Mucosa of stomach (tissue), 1 donor: ENCODE results near the gene ABCA12.
"Not testable (repeated sequence)": the region's sequence is repeated elsewhere in the genome, so short reads cannot be mapped to it uniquely, and the experiment has no call there.

Source experiments
- H3K27me3 ChIP-seq: one replicate; pipeline ENCODE4 v1.7.0; 2013; ENCODE audit warnings: mild to moderate bottlenecking, low read length; ENCODE audit not compliant: control insufficient read depth, insufficient read depth
- H3K36me3 ChIP-seq: one replicate; pipeline ENCODE4 v1.7.0; 2013; ENCODE audit warnings: low read length; ENCODE audit not compliant: control insufficient read depth, insufficient read depth
- H3K4me1 ChIP-seq: one replicate; pipeline ENCODE4 v1.7.0; 2013; ENCODE audit warnings: mild to moderate bottlenecking, low read length; ENCODE audit not compliant: control insufficient read depth, insufficient read depth
- H3K4me3 ChIP-seq: one replicate; pipeline ENCODE4 v1.7.0; 2013; ENCODE audit warnings: low read length
- H3K9ac ChIP-seq: one replicate; pipeline ENCODE4 v1.7.0; 2013; ENCODE audit warnings: mild to moderate bottlenecking, low read length, moderate library complexity
- H3K9me3 ChIP-seq: one replicate; pipeline ENCODE4 v1.7.0; 2013; ENCODE audit warnings: mild to moderate bottlenecking, low read length, moderate library complexity; ENCODE audit not compliant: control insufficient read depth
- donor health status: Pancreatic carcinoma.

ABCA12 gene

GRCh38 chr2:215138479-215138878, at the start of gene ABCA12:
ABCA12 (minus strand) TSS chr2:215138626; CDS start chr2:215138208, 418 bp downstream.
- H3K4me1 ChIP-seq: peaks cover 14% of the 10 kb centered on the region
- H3K4me3 ChIP-seq: no peak within 1 kb of the TSS
- no peak within 1 kb of the TSS for H3K9ac ChIP-seq
- H3K36me3 ChIP-seq: no peaks in the 10 kb centered on the region
- H3K9me3 ChIP-seq: no peaks in the 10 kb centered on the region
- H3K27me3 ChIP-seq: no peaks in the 10 kb centered on the region

- H3K36me3 ChIP-seq: no peaks in the 10 kb centered on the region
- no peaks in the 10 kb centered on the region for H3K27me3 ChIP-seq
- H3K9me3 ChIP-seq: no peaks in the 10 kb centered on the region
- no peak overlapping the region for H3K4me3 ChIP-seq
- no peak overlapping the region for H3K9ac ChIP-seq
- H3K4me1 ChIP-seq: no peaks in the 10 kb centered on the region
Measured at GRCh38 chr2:215188078-215188477, 49.7 kb upstream of the ABCA12 start.

- H3K27me3 ChIP-seq: no peaks in the 10 kb centered on the region
- no peak overlapping the region for H3K9ac ChIP-seq
- no peaks in the 10 kb centered on the region for H3K9me3 ChIP-seq
- H3K4me1 ChIP-seq: no peaks in the 10 kb centered on the region
- H3K4me3 ChIP-seq: no peak overlapping the region
- H3K36me3 ChIP-seq: no peaks in the 10 kb centered on the region
Measured at GRCh38 chr2:215186021-215186420, 47.6 kb upstream of the ABCA12 start.

GRCh38 chr2:215178121-215178520, 39.7 kb upstream of the ABCA12 start:
- Histone ChIP-seq H3K36me3 (no peaks in the 10 kb centered on the region), H3K27me3 (no peaks in the 10 kb centered on the region), H3K4me1 (no peaks in the 10 kb centered on the region), H3K4me3 (no peak overlapping the region), H3K9ac (no peak overlapping the region), H3K9me3 (no peaks in the 10 kb centered on the region)

- H3K9me3 ChIP-seq: no peaks in the 10 kb centered on the region
- H3K4me1 ChIP-seq: peaks cover 4% of the 10 kb centered on the region
- no peak overlapping the region for H3K9ac ChIP-seq
- no peaks in the 10 kb centered on the region for H3K27me3 ChIP-seq
- H3K36me3 ChIP-seq: no peaks in the 10 kb centered on the region
- H3K4me3 ChIP-seq: no peak overlapping the region
Measured at GRCh38 chr2:215171796-215172195, 33.4 kb upstream of the ABCA12 start.

- Histone ChIP-seq H3K9ac (no peak overlapping the region), H3K36me3 (no peaks in the 10 kb centered on the region), H3K4me3 (no peak overlapping the region)
Measured at GRCh38 chr2:215171151-215171550, 32.7 kb upstream of the ABCA12 start.

GRCh38 chr2:215166505-215166904, 28.1 kb upstream of the ABCA12 start:
- H3K4me3 ChIP-seq, H3K36me3 ChIP-seq, H3K27me3 ChIP-seq, H3K9me3 ChIP-seq, H3K4me1 ChIP-seq, H3K9ac ChIP-seq: not testable (repeated sequence)

More at GRCh38 chr2:215171151-215171550, 32.7 kb upstream of the ABCA12 start:
- Histone ChIP-seq H3K27me3 (no peaks in the 10 kb centered on the region), H3K4me1 (peaks cover 4% of the 10 kb centered on the region), H3K9me3 (no peaks in the 10 kb centered on the region)

GRCh38 chr2:215163319-215163718, 24.9 kb upstream of the ABCA12 start:
- not testable (repeated sequence) for H3K4me3 ChIP-seq, H3K36me3 ChIP-seq, H3K9ac ChIP-seq, H3K9me3 ChIP-seq, H3K4me1 ChIP-seq, H3K27me3 ChIP-seq

- H3K36me3 ChIP-seq: no peaks in the 10 kb centered on the region
- H3K4me3 ChIP-seq: no peak overlapping the region
- no peaks in the 10 kb centered on the region for H3K27me3 ChIP-seq
- no peaks in the 10 kb centered on the region for H3K9me3 ChIP-seq
- no peak overlapping the region for H3K9ac ChIP-seq
- H3K4me1 ChIP-seq: no peaks in the 10 kb centered on the region
Measured at GRCh38 chr2:215161301-215161829, 22.9 kb upstream of the ABCA12 start.

GRCh38 chr2:215160081-215160480, 21.7 kb upstream of the ABCA12 start:
- Histone ChIP-seq H3K4me1 (no peaks in the 10 kb centered on the region), H3K27me3 (no peaks in the 10 kb centered on the region), H3K9ac (no peak overlapping the region), H3K4me3 (no peak overlapping the region), H3K36me3 (no peaks in the 10 kb centered on the region), H3K9me3 (no peaks in the 10 kb centered on the region)

- no peak overlapping the region for H3K4me3 ChIP-seq
- no peaks in the 10 kb centered on the region for H3K36me3 ChIP-seq
- no peaks in the 10 kb centered on the region for H3K4me1 ChIP-seq
- no peak overlapping the region for H3K9ac ChIP-seq
- no peaks in the 10 kb centered on the region for H3K9me3 ChIP-seq
- no peaks in the 10 kb centered on the region for H3K27me3 ChIP-seq
Measured at GRCh38 chr2:215156453-215156852, 18.0 kb upstream of the ABCA12 start.

- Histone ChIP-seq H3K4me3 (no peak overlapping the region), H3K9me3 (no peaks in the 10 kb centered on the region), H3K4me1 (no peaks in the 10 kb centered on the region), H3K27me3 (no peaks in the 10 kb centered on the region), H3K9ac (no peak overlapping the region), H3K36me3 (no peaks in the 10 kb centered on the region)
Measured at GRCh38 chr2:215149894-215150293, 11.5 kb upstream of the ABCA12 start.

- Histone ChIP-seq H3K4me3 (no peak overlapping the region), H3K4me1 (no peaks in the 10 kb centered on the region), H3K27me3 (no peaks in the 10 kb centered on the region), H3K9me3 (no peaks in the 10 kb centered on the region), H3K36me3 (no peaks in the 10 kb centered on the region), H3K9ac (no peak overlapping the region)
Measured at GRCh38 chr2:215149486-215149885, 11.1 kb upstream of the ABCA12 start.
